ENCODE data around the gene CBX7. TPM values are rescaled to one million over a fixed set of nuclear protein-coding genes. Genes with fewer than 3 reads are reported as not detected.

CBX7 gene
- total and polyA plus RNA-seq, 2 experiments from 2014 or later = 2.6 to 11.5 TPM

GRCh38 chr22:39098026-39098425 is 54.5 kb downstream of the CBX7 start:
- Histone ChIP-seq H3K36me3 (ENCODE audit: insufficient read depth) (no peaks in the 10 kb centered on the region), H3K9me2 (ENCODE audit: insufficient read depth) (no peaks in the 10 kb centered on the region), H2AFZ (peak overlapping the region; percentile 24; the same call in 1 of the 2 replicates), H3K27me3 (ENCODE audit: insufficient read depth) (no peaks in the 10 kb centered on the region), H3K4me2 (no peak overlapping the region), H4K20me1 (replicated peaks; ENCODE audit: insufficient read depth) (no peaks in the 10 kb centered on the region), H3K4me3 (no peak overlapping the region), H3K4me1 (ENCODE audit: insufficient read depth) (peaks cover 22% of the 10 kb centered on the region; the same call in 1 of the 2 replicates), H3K79me2 (replicated peaks; ENCODE audit: insufficient read depth) (no peaks in the 10 kb centered on the region), H3K27ac (ENCODE audit: low read depth) (0 out of 2 replicates have a peak overlapping the region, but pooled peaks have one; percentile 1), H3F3A (replicated peaks; ENCODE audit: low read depth) (0 out of 2 replicates have a peak, but pooled peaks cover 3% of the 10 kb centered on the region)
- peak; percentile 93 for ATAC-seq
- Mint-ChIP-seq H3K27ac (no peak overlapping the region; the same call in 1 of the 2 replicates), H3K27me3 (ENCODE audit: insufficient read depth, low read depth, poor library complexity) (peaks cover 17% of the 10 kb centered on the region), H3K9me3 (no peaks in the 10 kb centered on the region), H3K4me1 (peaks cover 34% of the 10 kb centered on the region), H3K36me3 (ENCODE audit: low read depth) (no peaks in the 10 kb centered on the region), H3K4me3 (no peak overlapping the region)
- TF ChIP-seq POLR2AphosphoS5 (IDR thresholded peaks at IDR 0.05; ENCODE audit: low read depth) = 0 out of 2 replicates have a peak, but pooled peaks have one; percentile 22
- no peak for TF ChIP-seq CREB1 (CRISPR knock-in tag; IDR thresholded peaks at IDR 0.05; ENCODE audit: low read depth)
- peak; percentile 81 for DNase-seq (ENCODE audit: low spot score)

- Mint-ChIP-seq H3K9me3 (no peaks in the 10 kb centered on the region), H3K4me3 (no peak within 1 kb of the TSS; the same call in 2 of the 3 replicates), H3K27me3 (ENCODE audit: insufficient read depth, low read depth, poor library complexity) (peaks cover 23% of the 10 kb centered on the region), H3K36me3 (ENCODE audit: low read depth) (no peaks in the 10 kb centered on the region), H3K27ac (peak within 1 kb of the TSS; percentile 79), H3K4me1 (peaks cover 34% of the 10 kb centered on the region)
- Histone ChIP-seq H3K27ac (ENCODE audit: low read depth) (0 out of 2 replicates have a peak within 1 kb of the TSS, but pooled peaks have one; percentile 1), H3K9me2 (ENCODE audit: insufficient read depth) (no peaks in the 10 kb centered on the region), H2AFZ (peak within 1 kb of the TSS; percentile 24), H3K27me3 (ENCODE audit: insufficient read depth) (no peaks in the 10 kb centered on the region), H3F3A (replicated peaks; ENCODE audit: low read depth) (0 out of 2 replicates have a peak, but pooled peaks cover 3% of the 10 kb centered on the region), H3K36me3 (ENCODE audit: insufficient read depth) (no peaks in the 10 kb centered on the region), H4K20me1 (replicated peaks; ENCODE audit: insufficient read depth) (no peaks in the 10 kb centered on the region), H3K4me2 (no peak within 1 kb of the TSS; the same call in 1 of the 2 replicates), H3K4me1 (ENCODE audit: insufficient read depth) (peaks cover 22% of the 10 kb centered on the region; the same call in 1 of the 2 replicates), H3K4me3 (no peak within 1 kb of the TSS), H3K79me2 (replicated peaks; ENCODE audit: insufficient read depth) (no peaks in the 10 kb centered on the region)
- ATAC-seq (no peak; the same call in 2 of the 3 replicates), DNase-seq (ENCODE audit: low spot score) (no peak)
- TF ChIP-seq POLR2AphosphoS5 (IDR thresholded peaks at IDR 0.05; ENCODE audit: low read depth) (no peak), NANOG (IDR thresholded peaks at IDR 0.05; ENCODE audit: borderline replicate concordance) (no peak), CREB1 (CRISPR knock-in tag; IDR thresholded peaks at IDR 0.05; ENCODE audit: low read depth) (no peak), ZNF462 (CRISPR knock-in tag; IDR thresholded peaks at IDR 0.05) (no peak), EZH2phosphoT487 (IDR thresholded peaks at IDR 0.05; ENCODE audit: unreplicated experiment) (no peak), JUNB (IDR thresholded peaks at IDR 0.05; ENCODE audit: unreplicated experiment) (no peak), REST (IDR thresholded peaks at IDR 0.05; ENCODE audit: unreplicated experiment) (no peak), ETS1 (IDR thresholded peaks at IDR 0.05) (no peak)
These were observed 55.1 kb downstream of the CBX7 start, which contains the start of gene APOBEC3H for GRCh38 chr22:39097098-39098020. APOBEC3H (plus strand) TSS chr22:39097244; CDS start chr22:39100279, 3,035 bp downstream.

All from GM23338 (cell line).